Neuron (in vitro differentiated cells): ENCODE measurements around the gene GARIN5B.
"Not testable (repeated sequence)": the region's sequence is repeated elsewhere in the genome, so short reads cannot be mapped to it uniquely, and the experiment has no call there.

Experiments
- H2AFZ ChIP-seq: one replicate; pipeline ENCODE4 v1.6.1; 2013; ENCODE audit warnings: low read depth, mild to moderate bottlenecking, inconsistent platforms, low read length, moderate library complexity
- H3K27me3 ChIP-seq: one replicate; pipeline ENCODE4 v1.6.1; 2013; ENCODE audit warnings: low read length; ENCODE audit not compliant: insufficient read depth
- H3K36me3 ChIP-seq: one replicate; pipeline ENCODE4 v1.6.1; 2013; ENCODE audit warnings: low read length; ENCODE audit not compliant: insufficient read depth
- H3K4me1 ChIP-seq: one replicate; pipeline ENCODE4 v1.6.1; 2013; ENCODE audit warnings: low read length; ENCODE audit not compliant: insufficient read depth
- H3K4me3 ChIP-seq: 2 replicates; pipeline ENCODE4 v1.5.1; 2013; ENCODE audit warnings: mild to moderate bottlenecking, low read length, moderate library complexity
- H3K9me3 ChIP-seq: one replicate; pipeline ENCODE4 v1.6.1; 2013; ENCODE audit warnings: low read length

GARIN5B gene

DNA sequence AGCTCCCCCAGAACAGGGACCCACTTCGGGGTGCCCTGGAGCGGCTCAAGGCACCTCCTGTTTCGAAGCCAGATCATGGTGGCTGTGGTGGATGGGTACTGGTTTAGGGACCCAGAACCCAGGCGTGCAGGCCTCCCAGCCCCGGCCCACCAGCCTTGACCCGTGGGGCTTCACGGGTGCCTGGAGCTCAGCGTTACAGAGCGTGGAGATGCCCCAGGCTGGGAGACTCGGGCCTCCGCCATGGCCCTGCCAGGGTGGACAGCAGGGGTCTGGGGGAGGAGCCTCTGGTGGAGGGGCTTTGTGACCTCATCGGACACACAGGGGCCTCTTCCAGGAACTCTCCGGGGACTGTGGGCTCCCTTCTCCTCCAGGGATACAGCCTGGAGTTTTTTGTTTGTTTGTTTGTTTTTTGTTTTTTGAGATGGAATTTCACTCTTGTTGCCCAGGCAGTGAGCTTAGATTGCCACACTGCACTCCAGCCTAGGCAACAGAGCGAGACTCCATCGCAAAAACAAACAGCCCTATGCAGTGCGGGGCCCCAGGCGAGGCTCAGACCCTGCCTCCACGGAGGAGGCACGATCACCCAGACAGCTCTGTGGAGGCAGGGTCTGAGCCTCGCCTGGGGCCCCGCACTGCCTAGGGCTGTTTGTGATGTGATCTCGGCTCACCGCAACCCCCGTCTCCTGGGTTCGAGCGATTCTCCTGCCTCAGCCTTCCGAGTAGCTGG lies at the start of gene GARIN5B:
GARIN5B (minus strand) TSS at position 271 of the 727 bp plus-strand sequence; CDS start at position 77, 194 bp downstream.
- Histone ChIP-seq H3K4me1 (no peaks in the 10 kb centered on the region), H3K36me3 (no peaks in the 10 kb centered on the region), H3K27me3 (peaks cover under 1% of the 10 kb centered on the region), H3K9me3 (no peaks in the 10 kb centered on the region), H3K4me3 (no peak within 1 kb of the TSS), H2AFZ (no peak within 1 kb of the TSS)

DNA sequence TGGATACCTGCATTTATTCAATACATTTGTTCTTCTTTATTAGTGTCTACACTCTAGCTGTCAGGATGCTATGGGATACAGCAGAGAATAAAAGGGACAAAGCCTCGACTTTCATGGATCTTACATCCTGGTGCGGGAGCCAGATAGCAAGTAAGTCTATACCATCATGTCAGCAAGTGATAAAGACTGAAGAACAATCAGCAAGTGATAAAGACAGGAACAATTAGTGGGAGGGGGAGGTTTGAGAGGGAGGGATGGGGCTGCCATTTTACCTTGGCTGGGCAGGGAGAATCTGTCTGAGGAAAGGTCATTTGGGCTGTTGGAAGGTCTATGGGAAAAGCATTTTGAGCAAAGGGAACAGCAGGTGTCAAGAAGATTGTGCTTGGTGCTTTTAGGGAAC lies 47.1 kb upstream of the GARIN5B start:
- no peak overlapping the region for H3K4me3 ChIP-seq
- H3K36me3 ChIP-seq, result peaks cover 16% of the 10 kb centered on the region
- H3K27me3 ChIP-seq, result no peaks in the 10 kb centered on the region
- H3K4me1 ChIP-seq, result peaks cover 20% of the 10 kb centered on the region
- no peaks in the 10 kb centered on the region for H3K9me3 ChIP-seq
- no peak overlapping the region for H2AFZ ChIP-seq

DNA sequence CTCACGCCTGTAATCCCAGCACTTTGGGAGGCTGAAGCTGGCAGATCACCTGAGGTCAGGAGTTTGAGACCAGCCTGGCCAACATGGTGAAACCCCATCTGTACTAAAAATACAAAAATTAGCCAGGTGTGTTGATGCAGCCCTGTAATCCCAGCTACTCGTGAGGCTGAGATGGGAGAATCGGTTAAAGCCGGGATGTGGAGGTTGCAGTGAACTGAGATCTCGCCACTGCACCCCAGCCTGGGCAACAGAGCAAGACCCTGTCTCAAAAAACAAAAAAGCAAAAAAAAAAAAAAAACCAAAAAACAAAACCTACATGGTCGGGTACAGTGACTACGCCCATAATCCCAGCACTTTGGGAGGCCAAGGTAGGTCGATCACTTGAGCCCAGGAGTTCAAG lies 46.1 kb upstream of the GARIN5B start:
- H3K36me3 ChIP-seq, result peaks cover 22% of the 10 kb centered on the region
- H3K4me1 ChIP-seq, result peaks cover 20% of the 10 kb centered on the region
- not testable (repeated sequence) for H2AFZ ChIP-seq, H3K4me3 ChIP-seq, H3K9me3 ChIP-seq, H3K27me3 ChIP-seq

DNA sequence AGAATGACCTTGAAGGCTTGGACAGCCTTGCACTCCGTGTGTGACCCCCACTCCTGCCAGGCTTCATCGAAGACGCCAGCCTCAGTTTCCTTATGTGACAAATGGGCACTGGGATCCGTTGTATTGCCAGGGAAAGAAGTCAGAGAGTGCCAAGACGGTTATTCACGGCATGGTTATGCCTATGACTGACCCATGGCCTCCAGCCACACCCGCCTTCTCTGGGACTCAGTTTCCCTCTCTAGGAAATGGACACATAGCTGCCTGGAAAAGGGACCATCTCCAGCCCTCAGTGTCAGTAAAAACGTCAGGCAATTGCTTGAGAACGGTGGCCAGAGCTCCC lies 45.4 kb upstream of the GARIN5B start:
- Histone ChIP-seq H3K36me3 (peaks cover 26% of the 10 kb centered on the region), H3K9me3 (no peaks in the 10 kb centered on the region), H3K27me3 (no peaks in the 10 kb centered on the region), H2AFZ (no peak overlapping the region), H3K4me3 (peak overlapping the region; percentile 28), H3K4me1 (peaks cover 20% of the 10 kb centered on the region)

DNA sequence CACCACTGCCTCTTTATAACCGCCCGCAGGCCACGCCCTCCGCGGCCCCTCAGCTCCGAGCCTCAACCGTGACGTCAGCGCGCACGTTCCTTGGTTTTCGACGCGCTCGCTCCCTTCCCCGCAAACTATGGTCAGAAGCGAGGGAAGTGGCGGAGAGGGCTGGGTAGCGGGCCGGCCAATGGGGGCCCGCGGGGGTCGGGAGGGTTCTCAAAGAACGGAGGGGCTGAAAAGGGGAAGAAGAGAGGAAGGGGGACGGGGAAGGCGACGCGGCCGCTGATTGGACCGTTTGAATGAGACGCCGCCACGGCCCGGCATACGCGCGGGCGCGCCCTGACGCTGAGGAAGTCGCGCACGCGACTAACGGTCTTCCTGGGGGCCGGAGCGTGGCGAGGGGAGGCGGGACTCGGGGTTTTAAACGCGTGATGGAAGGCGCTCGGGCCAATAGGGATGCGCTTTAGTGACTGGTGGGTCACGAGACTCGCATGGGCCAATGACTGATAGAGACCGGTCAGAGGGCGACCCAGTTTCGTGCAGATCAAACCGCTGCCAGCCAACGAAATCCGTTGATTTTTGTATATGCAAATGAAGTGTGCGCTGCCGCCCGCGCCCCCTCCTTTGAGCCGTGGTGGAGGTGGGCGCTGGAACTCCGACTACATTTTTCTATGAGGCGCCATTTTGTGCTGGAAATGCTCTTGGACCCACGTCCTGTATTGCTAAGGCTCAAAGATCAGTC lies 44.9 kb upstream of the GARIN5B start:
- H3K36me3 ChIP-seq, result peaks cover 31% of the 10 kb centered on the region
- peak overlapping the region; percentile 60 for H3K4me3 ChIP-seq
- no peaks in the 10 kb centered on the region for H3K27me3 ChIP-seq

DNA sequence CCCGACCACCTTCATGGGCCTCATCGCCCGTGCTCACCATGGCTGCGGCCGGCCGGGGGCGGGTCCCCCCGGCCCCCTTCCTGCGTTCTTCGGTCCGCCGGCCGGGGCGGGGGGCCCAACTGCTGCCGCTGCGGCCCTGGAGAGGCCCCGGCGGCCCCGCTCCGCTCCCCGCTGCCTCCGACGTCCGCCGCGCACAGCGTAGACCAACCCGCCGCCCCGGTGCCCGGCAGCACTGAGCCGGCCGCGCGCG lies 44.4 kb upstream of the GARIN5B start, which contains the start of gene UBE2S:
UBE2S (minus strand) TSS at position 239 of the 250 bp plus-strand sequence; CDS start at position 40, 199 bp downstream.
- Histone ChIP-seq H3K36me3 (peaks cover 36% of the 10 kb centered on the region), H3K4me1 (peaks cover 20% of the 10 kb centered on the region), H3K4me3 (peak within 1 kb of the TSS; percentile 60)
- H3K9me3 ChIP-seq, H2AFZ ChIP-seq, H3K27me3 ChIP-seq: not testable (repeated sequence)

More for the DNA sequence above, 44.9 kb upstream of the GARIN5B start:
- H3K9me3 ChIP-seq, result no peaks in the 10 kb centered on the region
- H2AFZ ChIP-seq, result no peak overlapping the region
- peaks cover 20% of the 10 kb centered on the region for H3K4me1 ChIP-seq

DNA sequence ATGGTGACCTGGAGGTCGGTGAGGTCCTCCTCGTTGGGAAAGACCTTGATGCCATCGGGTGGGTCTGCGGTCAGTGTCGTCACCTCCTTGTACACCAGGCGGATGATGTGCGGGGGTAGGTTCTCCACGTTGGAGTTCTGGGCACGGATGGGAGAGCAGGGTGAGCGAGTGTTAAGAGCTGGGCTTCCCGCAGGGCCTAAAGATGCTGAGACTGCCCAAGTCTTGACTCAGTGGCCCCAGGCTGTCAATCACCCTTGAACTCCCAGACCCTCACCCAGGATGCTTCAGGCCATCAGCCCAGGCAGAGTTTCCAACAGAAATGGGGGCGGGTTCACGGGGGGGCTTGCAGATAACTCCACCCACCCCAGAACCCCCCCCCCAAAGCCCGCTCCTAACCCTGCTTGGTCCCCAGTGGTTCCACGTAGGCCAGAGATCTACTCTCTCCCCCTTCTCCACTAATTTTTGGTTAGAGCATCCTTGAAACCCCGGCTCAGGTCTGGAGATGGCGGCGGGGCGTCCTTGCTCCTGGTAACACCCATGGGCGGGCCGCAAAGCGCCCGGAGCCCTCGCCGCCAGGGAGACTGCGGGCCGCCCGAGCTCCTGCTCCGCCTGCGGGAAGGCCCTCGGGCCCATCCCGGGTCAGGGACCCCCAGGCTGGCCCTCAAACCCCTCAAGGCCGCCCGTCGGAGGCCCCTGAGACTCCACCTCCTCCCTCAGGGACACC lies 43.9 kb upstream of the GARIN5B start:
- Histone ChIP-seq H3K9me3 (no peaks in the 10 kb centered on the region), H3K27me3 (no peaks in the 10 kb centered on the region), H3K4me3 (peak overlapping the region; percentile 60), H2AFZ (no peak overlapping the region), H3K36me3 (peaks cover 41% of the 10 kb centered on the region), H3K4me1 (peaks cover 20% of the 10 kb centered on the region)

DNA sequence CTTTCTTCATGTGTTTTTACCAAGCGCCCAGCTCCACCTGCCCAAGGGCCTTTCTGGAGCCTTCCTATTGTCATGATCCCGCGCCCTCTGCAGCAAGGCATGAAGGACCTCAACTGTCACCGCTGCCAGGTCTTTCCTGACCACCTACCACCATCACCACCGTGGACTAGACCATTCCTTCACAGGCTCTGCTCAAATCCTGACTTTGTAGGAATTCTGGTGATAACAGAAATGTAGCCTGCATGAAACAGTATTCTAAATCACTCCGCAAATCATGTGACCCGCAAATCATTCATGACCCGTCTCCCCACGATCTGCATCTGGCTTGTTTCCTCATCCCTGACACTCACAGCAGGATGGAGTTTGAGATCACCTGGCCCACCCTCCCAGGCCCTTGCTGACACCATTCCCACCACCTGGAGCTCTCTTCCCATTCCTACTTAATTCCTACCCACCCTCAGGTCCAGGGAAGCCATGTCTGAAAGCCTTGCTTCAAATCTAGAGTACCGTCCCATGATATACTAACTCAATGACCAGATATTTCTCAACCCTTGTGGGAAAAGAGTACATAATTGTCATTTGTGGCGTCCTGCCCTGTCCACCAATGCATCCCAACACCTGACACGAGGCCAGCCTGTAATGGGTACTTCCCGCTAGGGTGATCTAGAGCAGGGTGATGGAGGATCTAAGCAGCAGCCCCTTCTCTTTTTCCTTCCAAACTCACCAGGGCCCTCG lies 43.2 kb upstream of the GARIN5B start:
- no peak overlapping the region for H2AFZ ChIP-seq
- no peaks in the 10 kb centered on the region for H3K9me3 ChIP-seq
- H3K4me1 ChIP-seq, result peaks cover 20% of the 10 kb centered on the region
- peaks cover 46% of the 10 kb centered on the region for H3K36me3 ChIP-seq
- peak overlapping the region; percentile 60 for H3K4me3 ChIP-seq
- no peaks in the 10 kb centered on the region for H3K27me3 ChIP-seq

DNA sequence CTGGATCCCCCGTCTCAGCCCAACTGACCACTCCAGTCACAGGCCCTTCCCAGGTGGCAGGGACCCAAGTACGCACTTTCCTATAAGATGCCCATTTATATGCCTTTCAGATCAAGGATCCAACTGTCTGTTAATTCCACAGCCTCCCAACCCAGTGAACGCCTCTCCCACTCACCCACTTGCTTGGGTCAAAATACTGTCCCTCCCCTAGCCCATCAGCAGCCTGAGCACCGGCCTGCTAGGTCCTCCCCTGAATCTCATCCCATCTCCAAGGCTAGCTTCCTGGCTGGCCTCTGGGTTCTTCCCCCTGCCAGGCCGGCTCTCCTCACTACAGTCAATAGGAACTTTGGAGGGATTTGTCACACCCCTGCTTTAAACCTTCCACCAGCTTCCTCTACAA lies 42.6 kb upstream of the GARIN5B start:
- Histone ChIP-seq H3K27me3 (no peaks in the 10 kb centered on the region), H3K4me3 (peak overlapping the region; percentile 60), H3K9me3 (no peaks in the 10 kb centered on the region), H3K4me1 (peaks cover 20% of the 10 kb centered on the region), H2AFZ (no peak overlapping the region), H3K36me3 (peaks cover 50% of the 10 kb centered on the region)

DNA sequence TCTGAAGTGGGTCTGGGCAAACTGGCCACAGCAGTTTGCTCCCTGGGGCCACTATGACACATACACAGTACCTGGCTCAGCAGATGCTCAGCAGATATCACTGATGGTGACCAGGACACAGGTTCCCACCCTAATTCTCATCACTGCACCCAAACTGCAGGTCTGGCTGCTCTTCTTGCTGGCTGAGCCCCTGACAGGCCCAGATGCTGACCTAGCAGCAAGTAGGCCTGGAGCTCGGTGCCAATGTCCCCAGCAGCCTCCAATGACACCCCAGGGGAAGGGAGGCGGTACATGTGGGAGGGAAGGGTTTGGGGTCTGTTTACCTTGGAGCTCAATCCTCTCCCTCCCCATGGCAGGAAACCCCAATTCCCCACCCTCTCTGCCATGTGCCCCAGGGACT lies 39.4 kb upstream of the GARIN5B start:
- no peak overlapping the region for H2AFZ ChIP-seq
- H3K4me3 ChIP-seq, result no peak overlapping the region
- H3K4me1 ChIP-seq, result peaks cover 18% of the 10 kb centered on the region
- peaks cover 54% of the 10 kb centered on the region for H3K36me3 ChIP-seq
- no peaks in the 10 kb centered on the region for H3K27me3 ChIP-seq
- H3K9me3 ChIP-seq, result no peaks in the 10 kb centered on the region

DNA sequence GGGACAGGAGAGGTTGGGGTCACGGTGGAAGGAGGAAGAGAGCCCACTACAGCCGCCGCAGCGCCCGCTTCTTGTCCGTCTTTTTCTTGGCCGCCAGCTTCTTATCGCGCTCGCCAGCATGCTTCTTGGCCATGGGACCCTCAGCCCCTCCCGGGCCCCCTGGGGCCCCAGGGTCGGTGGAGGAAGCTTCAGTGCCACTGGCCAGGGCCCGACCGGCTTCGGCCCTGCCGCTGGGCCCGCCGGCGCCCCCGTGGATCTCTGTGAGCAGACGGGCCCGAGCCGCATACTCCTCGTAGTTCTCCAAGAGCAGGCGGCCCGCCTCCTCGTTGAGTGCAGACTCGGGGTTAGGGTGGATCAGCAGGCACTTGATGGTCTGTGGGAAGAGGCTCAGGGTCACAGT lies 38.3 kb upstream of the GARIN5B start:
- H3K27me3 ChIP-seq, H2AFZ ChIP-seq, H3K9me3 ChIP-seq, H3K4me3 ChIP-seq: not testable (repeated sequence)
- H3K4me1 ChIP-seq, result peaks cover 13% of the 10 kb centered on the region
- peaks cover 49% of the 10 kb centered on the region for H3K36me3 ChIP-seq

DNA sequence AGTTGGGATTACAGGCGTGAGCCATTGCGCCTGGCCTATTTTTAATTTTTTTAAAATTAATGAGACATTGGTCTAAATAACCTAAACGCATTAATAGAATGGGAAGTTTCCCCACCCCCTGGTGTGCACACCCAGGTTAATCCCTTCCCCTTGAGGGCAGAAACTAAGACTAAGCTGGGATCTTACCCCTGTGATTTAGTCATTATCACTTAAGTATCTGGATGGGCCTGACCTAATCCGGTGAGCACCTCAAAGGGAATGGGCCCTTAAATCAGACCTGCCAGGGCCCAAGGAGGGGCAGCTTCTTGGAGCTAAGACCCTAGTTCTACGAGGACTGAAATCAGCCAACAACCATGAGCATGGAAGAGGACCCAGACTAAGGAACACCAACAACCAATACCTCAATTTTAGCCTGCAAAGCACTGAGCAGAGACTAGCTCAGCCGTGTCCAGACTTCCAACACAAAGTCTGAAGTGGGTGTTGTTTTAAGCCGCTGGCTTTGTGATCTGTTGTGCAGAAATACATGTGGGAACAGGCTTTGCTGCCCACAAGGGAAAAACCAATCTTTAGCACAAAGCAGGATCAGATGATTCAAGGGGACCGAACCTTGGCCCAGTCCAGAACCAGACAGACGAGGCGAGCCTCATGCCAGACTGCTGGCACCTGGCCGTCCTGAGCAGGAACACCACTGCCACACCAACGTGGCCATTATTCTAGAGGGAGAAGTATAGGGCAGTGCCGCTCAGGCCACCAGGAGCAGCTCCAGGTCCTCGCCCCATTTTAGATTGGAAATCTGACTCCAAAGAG lies 37.4 kb upstream of the GARIN5B start:
- Histone ChIP-seq H3K9me3 (no peaks in the 10 kb centered on the region), H3K36me3 (peaks cover 40% of the 10 kb centered on the region), H2AFZ (no peak overlapping the region), H3K27me3 (no peaks in the 10 kb centered on the region), H3K4me3 (no peak overlapping the region), H3K4me1 (peaks cover 4% of the 10 kb centered on the region)
